ENCODE data around the gene GALNT2.
A peak's percentile ranks its signal among the peaks of the same experiment; 100 is the strongest.

Gene GALNT2

DNA sequence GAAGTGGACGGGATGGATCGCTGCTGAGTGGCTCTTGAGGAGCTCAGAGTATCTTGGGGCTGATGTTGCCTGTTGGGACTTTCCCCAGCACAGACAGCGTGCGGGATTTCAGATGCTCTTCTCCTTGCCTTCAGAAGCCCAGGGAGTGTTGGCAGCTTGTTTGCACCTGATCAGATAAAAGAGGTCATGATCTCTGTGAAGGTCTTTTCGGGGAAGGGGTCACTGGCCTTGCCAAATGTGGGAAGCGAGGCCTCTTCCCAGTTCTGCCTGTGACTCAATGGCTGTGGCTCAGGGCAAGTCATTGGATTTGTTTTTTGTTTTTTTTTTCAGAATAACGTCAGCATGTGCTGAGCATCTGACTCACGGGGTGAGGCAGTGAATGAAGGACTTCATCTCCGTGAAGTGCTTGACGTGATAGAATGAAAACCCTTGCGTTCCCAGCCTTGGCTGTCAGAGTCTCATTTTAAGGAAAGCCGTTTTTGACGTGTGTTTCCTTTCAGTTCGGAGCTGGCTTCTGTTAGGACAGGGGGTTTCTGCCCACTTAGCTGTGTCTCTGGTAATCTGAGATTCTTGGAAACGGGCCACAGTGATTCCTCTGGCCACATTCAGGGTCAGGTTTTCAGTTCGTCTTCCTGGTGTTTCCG, 46.7 kb downstream of the GALNT2 start:
- H3K27ac ChIP-seq, result no peak overlapping the region
- no peak for TF ChIP-seq CTCF (conservative IDR thresholded peaks at IDR 0.05)

DNA sequence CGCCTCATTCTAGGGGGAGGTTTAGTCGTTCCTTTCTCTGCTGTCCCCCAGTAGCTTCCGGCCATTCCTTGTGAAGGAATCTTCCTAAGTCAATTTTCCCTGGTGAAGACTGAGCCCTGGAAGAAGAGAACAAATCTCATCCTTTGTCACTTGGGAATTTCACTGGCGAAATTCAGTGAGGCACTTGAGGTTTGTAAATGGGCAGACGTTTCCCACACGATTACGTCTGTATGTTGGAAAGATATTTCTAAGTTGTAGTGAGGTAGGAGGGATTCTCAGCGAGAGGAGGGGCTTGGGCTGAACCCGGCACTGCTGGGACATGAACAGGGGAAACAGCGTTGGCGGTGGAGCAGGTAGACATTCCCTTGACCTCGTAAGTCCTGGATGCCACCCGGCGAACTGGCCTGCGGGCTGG, 47.2 kb downstream of the GALNT2 start:
- no peak for TF ChIP-seq CTCF (conservative IDR thresholded peaks at IDR 0.05)
- H3K27ac ChIP-seq, result no peak overlapping the region

GRCh38 chr1:230117694-230118093, 50.7 kb downstream of the GALNT2 start:
- no peak for TF ChIP-seq CTCF (conservative IDR thresholded peaks at IDR 0.05)
- no peak overlapping the region for H3K27ac ChIP-seq

- no peak overlapping the region for H3K27ac ChIP-seq
- TF ChIP-seq CTCF (conservative IDR thresholded peaks at IDR 0.05), result no peak
Measured at GRCh38 chr1:230119340-230119739, 52.3 kb downstream of the GALNT2 start.

DNA sequence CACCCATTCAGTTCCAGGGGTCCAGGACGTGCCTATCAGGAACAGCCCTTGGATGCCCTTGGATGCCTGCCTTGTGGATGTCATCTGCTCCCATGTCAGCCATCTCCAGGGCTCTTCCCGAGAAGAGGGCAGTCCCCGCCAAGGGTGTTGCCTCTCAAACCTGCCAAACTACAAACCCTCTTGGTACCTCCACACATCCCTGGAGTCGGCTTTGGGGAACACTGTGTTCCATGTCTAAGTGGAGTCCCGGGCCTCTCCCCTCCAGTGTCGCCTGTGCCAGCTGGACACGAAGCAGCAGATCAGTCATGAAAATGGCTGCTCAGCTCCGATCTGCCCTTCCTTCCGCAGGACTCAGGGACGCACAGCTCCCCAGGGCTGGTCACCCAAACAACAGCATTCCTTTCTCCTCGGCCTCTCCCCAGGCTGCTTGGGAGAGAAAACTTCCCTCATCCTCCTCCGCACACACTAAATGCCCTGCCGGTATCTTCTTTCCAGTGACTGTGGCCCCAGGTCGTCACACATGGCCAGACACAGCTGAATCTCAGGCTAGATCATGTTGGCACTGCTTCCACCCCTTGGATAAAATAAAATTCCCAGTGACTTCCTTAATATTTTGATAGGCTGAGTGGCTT, 53.4 kb downstream of the GALNT2 start:
- peak overlapping the region; percentile 30; the same call in 1 of the 2 replicates for H3K27ac ChIP-seq
- no peak for TF ChIP-seq CTCF (conservative IDR thresholded peaks at IDR 0.05)

- TF ChIP-seq CTCF (conservative IDR thresholded peaks at IDR 0.05), result peak; percentile 76
Measured at GRCh38 chr1:230120921-230121381, 53.9 kb downstream of the GALNT2 start.

DNA sequence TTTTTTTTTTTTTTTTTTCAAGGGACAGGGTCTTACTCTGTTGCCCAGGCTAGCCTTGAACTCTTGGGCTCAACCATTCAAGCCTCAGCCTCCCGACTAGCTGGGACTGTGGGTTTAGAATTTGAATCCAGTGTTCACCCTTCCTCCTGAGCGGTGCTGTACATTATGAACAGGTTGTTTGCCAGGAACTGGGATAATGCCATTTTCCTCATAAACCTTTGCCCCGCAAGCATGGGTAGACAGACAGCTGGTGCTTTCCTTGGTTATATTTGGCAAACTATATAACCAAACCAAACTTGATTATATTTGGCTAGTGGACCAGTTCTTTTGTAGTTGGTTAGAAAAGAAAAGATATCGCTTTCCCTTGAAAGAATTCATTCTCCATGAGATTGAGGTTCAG, 54.9 kb downstream of the GALNT2 start:
- no peak for TF ChIP-seq CTCF (conservative IDR thresholded peaks at IDR 0.05)
- peak overlapping the region; percentile 30; the same call in 1 of the 2 replicates for H3K27ac ChIP-seq

More at GRCh38 chr1:230120921-230121381, 53.9 kb downstream of the GALNT2 start:
- H3K27ac ChIP-seq, result peak overlapping the region; percentile 30; the same call in 1 of the 2 replicates
